Measurements from ENCODE around the gene TIAM1.

TIAM1 gene

GRCh38 chr21:31135531-31136184, 208.4 kb downstream of the TIAM1 start:
- Histone ChIP-seq H3K4me3 (ENCODE audit: low read length) (no peak overlapping the region), H3K9me3 (ENCODE audit: insufficient read depth, low read length) (no peaks in the 10 kb centered on the region), H3K36me3 (replicated peaks; ENCODE audit: low read depth, low read length) (no peaks in the 10 kb centered on the region), H2AFZ (ENCODE audit: low read depth, low read length) (no peak overlapping the region), H3K4me2 (ENCODE audit: low read length) (no peak overlapping the region), H3K4me1 (ENCODE audit: low read length) (peaks cover 7% of the 10 kb centered on the region), H3K79me2 (ENCODE audit: low read length) (no peaks in the 10 kb centered on the region), H3K27ac (ENCODE audit: low read length) (no peak overlapping the region), H3K27me3 (ENCODE audit: low read depth, low read length) (no peaks in the 10 kb centered on the region), H3K9ac (ENCODE audit: low read length) (no peak overlapping the region), H4K20me1 (ENCODE audit: insufficient read depth, low read length) (no peaks in the 10 kb centered on the region)
- TF ChIP-seq, protein P1, sequence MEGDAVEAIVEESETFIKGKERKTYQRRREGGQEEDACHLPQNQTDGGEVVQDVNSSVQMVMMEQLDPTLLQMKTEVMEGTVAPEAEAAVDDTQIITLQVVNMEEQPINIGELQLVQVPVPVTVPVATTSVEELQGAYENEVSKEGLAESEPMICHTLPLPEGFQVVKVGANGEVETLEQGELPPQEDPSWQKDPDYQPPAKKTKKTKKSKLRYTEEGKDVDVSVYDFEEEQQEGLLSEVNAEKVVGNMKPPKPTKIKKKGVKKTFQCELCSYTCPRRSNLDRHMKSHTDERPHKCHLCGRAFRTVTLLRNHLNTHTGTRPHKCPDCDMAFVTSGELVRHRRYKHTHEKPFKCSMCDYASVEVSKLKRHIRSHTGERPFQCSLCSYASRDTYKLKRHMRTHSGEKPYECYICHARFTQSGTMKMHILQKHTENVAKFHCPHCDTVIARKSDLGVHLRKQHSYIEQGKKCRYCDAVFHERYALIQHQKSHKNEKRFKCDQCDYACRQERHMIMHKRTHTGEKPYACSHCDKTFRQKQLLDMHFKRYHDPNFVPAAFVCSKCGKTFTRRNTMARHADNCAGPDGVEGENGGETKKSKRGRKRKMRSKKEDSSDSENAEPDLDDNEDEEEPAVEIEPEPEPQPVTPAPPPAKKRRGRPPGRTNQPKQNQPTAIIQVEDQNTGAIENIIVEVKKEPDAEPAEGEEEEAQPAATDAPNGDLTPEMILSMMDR (IDR thresholded peaks at IDR 0.05; ENCODE audit: low read depth, low read length): no peak
- TF ChIP-seq EZH2phosphoT487 (IDR thresholded peaks at IDR 0.05; ENCODE audit: low read depth): no peak

GRCh38 chr21:31133243-31133830, 210.7 kb downstream of the TIAM1 start:
- Histone ChIP-seq H3K4me3 (ENCODE audit: low read length) (no peak overlapping the region), H4K20me1 (ENCODE audit: insufficient read depth, low read length) (no peaks in the 10 kb centered on the region), H3K36me3 (replicated peaks; ENCODE audit: low read depth, low read length) (no peaks in the 10 kb centered on the region), H3K27ac (ENCODE audit: low read length) (no peak overlapping the region), H2AFZ (ENCODE audit: low read depth, low read length) (no peak overlapping the region), H3K79me2 (ENCODE audit: low read length) (no peaks in the 10 kb centered on the region), H3K4me2 (ENCODE audit: low read length) (no peak overlapping the region), H3K4me1 (ENCODE audit: low read length) (peaks cover 9% of the 10 kb centered on the region), H3K9ac (ENCODE audit: low read length) (no peak overlapping the region), H3K9me3 (ENCODE audit: insufficient read depth, low read length) (no peaks in the 10 kb centered on the region), H3K27me3 (ENCODE audit: low read depth, low read length) (no peaks in the 10 kb centered on the region)
- TF ChIP-seq, protein P1 (IDR thresholded peaks at IDR 0.05; ENCODE audit: low read depth, low read length): no peak
- TF ChIP-seq EZH2phosphoT487 (IDR thresholded peaks at IDR 0.05; ENCODE audit: low read depth): no peak

- Histone ChIP-seq H2AFZ (ENCODE audit: low read depth, low read length) (no peak overlapping the region), H3K4me1 (ENCODE audit: low read length) (peaks cover 9% of the 10 kb centered on the region), H3K27ac (ENCODE audit: low read length) (no peak overlapping the region), H4K20me1 (ENCODE audit: insufficient read depth, low read length) (no peaks in the 10 kb centered on the region), H3K36me3 (replicated peaks; ENCODE audit: low read depth, low read length) (no peaks in the 10 kb centered on the region), H3K9ac (ENCODE audit: low read length) (no peak overlapping the region), H3K9me3 (ENCODE audit: insufficient read depth, low read length) (no peaks in the 10 kb centered on the region), H3K27me3 (ENCODE audit: low read depth, low read length) (no peaks in the 10 kb centered on the region), H3K4me2 (ENCODE audit: low read length) (no peak overlapping the region), H3K4me3 (ENCODE audit: low read length) (no peak overlapping the region), H3K79me2 (ENCODE audit: low read length) (no peaks in the 10 kb centered on the region)
- TF ChIP-seq, protein P1 (IDR thresholded peaks at IDR 0.05; ENCODE audit: low read depth, low read length): no peak
- TF ChIP-seq EZH2phosphoT487 (IDR thresholded peaks at IDR 0.05; ENCODE audit: low read depth): no peak
Measured at GRCh38 chr21:31132574-31133242, 211.4 kb downstream of the TIAM1 start.

- no peaks in the 10 kb centered on the region for H4K20me1 ChIP-seq (ENCODE audit: insufficient read depth, low read length)
- no peak overlapping the region for H3K27ac ChIP-seq (ENCODE audit: low read length)
- H3K4me3 ChIP-seq (ENCODE audit: low read length): no peak overlapping the region
- H3K36me3 ChIP-seq (replicated peaks; ENCODE audit: low read depth, low read length): no peaks in the 10 kb centered on the region
- H3K4me1 ChIP-seq (ENCODE audit: low read length): peaks cover 9% of the 10 kb centered on the region
- H2AFZ ChIP-seq (ENCODE audit: low read depth, low read length): no peak overlapping the region
- no peak overlapping the region for H3K4me2 ChIP-seq (ENCODE audit: low read length)
- H3K79me2 ChIP-seq (ENCODE audit: low read length): no peaks in the 10 kb centered on the region
- TF ChIP-seq EZH2phosphoT487 (IDR thresholded peaks at IDR 0.05; ENCODE audit: low read depth): no peak
- TF ChIP-seq, protein P1 (IDR thresholded peaks at IDR 0.05; ENCODE audit: low read depth, low read length): no peak
- H3K27me3 ChIP-seq (ENCODE audit: low read depth, low read length): no peaks in the 10 kb centered on the region
- H3K9ac ChIP-seq (ENCODE audit: low read length): no peak overlapping the region
- H3K9me3 ChIP-seq (ENCODE audit: insufficient read depth, low read length): no peaks in the 10 kb centered on the region
Measured at GRCh38 chr21:31130821-31131220, 213.2 kb downstream of the TIAM1 start.

All from OCI-LY3 (cell line).